Renal pelvis (tissue), 12 donors: ENCODE measurements around the gene REV1. TPM values are rescaled to one million over a fixed set of nuclear protein-coding genes. Genes with fewer than 3 reads are reported as not detected.
A peak's percentile ranks its signal among the peaks of the same experiment; 100 is the strongest.
"Not testable (repeated sequence)": the region's sequence is repeated elsewhere in the genome, so short reads cannot be mapped to it uniquely, and the experiment has no call there.

ENCODE experiments used
- DNase-seq: peaks from one replicate; pipeline ENCODE4 v3.0.0-alpha.2; 2013
- long read RNA-seq, 16 experiments: transcript quantifications; one replicate each; lab custom pipeline, GENCODE V29; 2026
- polyA plus RNA-seq, 3 donors: library from polyadenylated mRNA; unstranded; fragments of 120-200 nt; gene quantifications; one replicate each; pipeline ENCODE4 v1.2.1, GENCODE V29; 2013; ENCODE audit not compliant: insufficient read length in 3 of 3

The REV1 gene
- 10 to 100 TPM; 45.3 to 79.9 (median 64.6) TPM for polyA plus RNA-seq
- long read RNA-seq, donor 1, full-length matches to known transcripts = 4 of 4 reads
- long read RNA-seq, donor 1, partial matches to known transcripts = 0 of 4 reads
- long read RNA-seq, donor 1, other reads (novel, unspliced or antisense) = 0 of 4 reads
- long read RNA-seq, donor 2, full-length matches to known transcripts = 3 of 3 reads
- long read RNA-seq, donor 2, partial matches to known transcripts = 0 of 3 reads
- long read RNA-seq, donor 2, other reads (novel, unspliced or antisense) = 0 of 3 reads
- long read RNA-seq, donor 3, partial matches to known transcripts = 0 of 2 reads
- long read RNA-seq, donor 3, other reads (novel, unspliced or antisense) = 0 of 2 reads
- long read RNA-seq, donor 4, partial matches to known transcripts = 0 of 2 reads
- long read RNA-seq, donor 4, other reads (novel, unspliced or antisense) = 0 of 2 reads
- long read RNA-seq, donor 5 = 0 reads
- long read RNA-seq, donor 6, partial matches to known transcripts = 0 of 3 reads
- long read RNA-seq, donor 6, other reads (novel, unspliced or antisense) = 0 of 3 reads
- long read RNA-seq, donor 7, partial matches to known transcripts = 7 of 8 reads
- long read RNA-seq, donor 7, other reads (novel, unspliced or antisense) = 0 of 8 reads
- long read RNA-seq, donor 8, partial matches to known transcripts = 0 of 3 reads
- long read RNA-seq, donor 8, other reads (novel, unspliced or antisense) = 0 of 3 reads
- long read RNA-seq, donor 9, partial matches to known transcripts = 5 of 8 reads
- long read RNA-seq, donor 9, other reads (novel, unspliced or antisense) = 0 of 8 reads
- long read RNA-seq, donor 10, transcript REV1-209 (4 exons, 1,352 nt) = major isoform, 5 of 11 reads
- long read RNA-seq, donor 10, partial matches to known transcripts = 6 of 11 reads
- long read RNA-seq, donor 10, other reads (novel, unspliced or antisense) = 0 of 11 reads
- long read RNA-seq, donor 11 = 0 reads
- long read RNA-seq, donor 12, partial matches to known transcripts = 6 of 10 reads
- long read RNA-seq, donor 12, other reads (novel, unspliced or antisense) = 0 of 10 reads
- long read RNA-seq, donor 13 = 0 reads
- long read RNA-seq, donor 14 = 0 reads
- long read RNA-seq, donor 15, full-length matches to known transcripts = 5 of 5 reads
- long read RNA-seq, donor 15, partial matches to known transcripts = 0 of 5 reads
- long read RNA-seq, donor 15, other reads (novel, unspliced or antisense) = 0 of 5 reads
- long read RNA-seq, donor 16, full-length matches to known transcripts = 4 of 16 reads
- long read RNA-seq, donor 16, partial matches to known transcripts = 12 of 16 reads
- long read RNA-seq, donor 16, other reads (novel, unspliced or antisense) = 0 of 16 reads

DNA sequence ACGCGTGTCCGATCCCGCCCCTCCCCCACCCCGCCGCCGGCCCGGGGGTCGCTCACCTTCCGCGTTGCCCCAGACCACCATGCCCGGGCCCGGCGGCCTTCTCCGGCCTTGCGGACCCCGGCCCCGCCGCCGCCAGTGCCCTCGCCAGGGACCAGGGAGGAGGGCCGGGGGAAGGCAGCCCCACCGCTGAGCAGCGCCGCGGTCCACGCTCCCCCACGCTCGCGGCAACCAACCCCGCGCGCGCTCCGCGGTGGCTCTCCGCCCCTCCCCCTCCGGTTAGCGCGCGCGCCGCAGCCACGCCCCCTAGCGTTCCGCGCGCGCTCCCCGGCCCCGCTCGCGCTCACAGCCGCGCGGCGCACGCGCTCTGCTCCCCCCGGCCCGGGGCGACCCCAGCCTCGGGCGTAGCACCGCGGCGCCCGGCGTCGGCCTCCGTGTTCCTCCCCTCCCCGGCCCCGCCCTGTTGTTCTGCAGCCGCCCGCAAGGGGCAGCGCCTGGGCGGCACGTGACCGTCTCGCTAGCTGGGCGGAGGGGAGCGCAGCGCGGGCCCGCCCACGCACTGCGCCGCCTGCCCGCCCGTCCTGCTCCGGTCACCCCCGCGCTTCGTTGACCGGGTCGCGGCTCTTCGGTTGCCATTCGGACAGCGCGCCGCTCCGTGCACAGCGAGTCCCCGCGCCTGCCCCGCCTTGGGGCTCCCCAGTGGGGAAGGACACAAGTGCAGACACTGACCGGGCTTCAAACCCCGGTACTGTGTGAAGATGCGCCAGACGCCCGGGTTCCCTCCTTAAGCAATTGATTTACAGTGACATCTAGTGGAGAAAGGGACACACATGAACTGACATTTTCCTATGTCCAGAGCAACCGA, at the start of gene REV1:
REV1 (minus strand) TSS at position 257 of the 862 bp plus-strand sequence. CDS start 25,042 bp downstream, outside the sequence.
- DNase-seq = peak; percentile 96

- DNase-seq = no peak
These were observed 48.2 kb upstream of the REV1 start for GRCh38 chr2:99537910-99538485.

GRCh38 chr2:99524056-99524455, 34.2 kb upstream of the REV1 start:
- no peak for DNase-seq

DNA sequence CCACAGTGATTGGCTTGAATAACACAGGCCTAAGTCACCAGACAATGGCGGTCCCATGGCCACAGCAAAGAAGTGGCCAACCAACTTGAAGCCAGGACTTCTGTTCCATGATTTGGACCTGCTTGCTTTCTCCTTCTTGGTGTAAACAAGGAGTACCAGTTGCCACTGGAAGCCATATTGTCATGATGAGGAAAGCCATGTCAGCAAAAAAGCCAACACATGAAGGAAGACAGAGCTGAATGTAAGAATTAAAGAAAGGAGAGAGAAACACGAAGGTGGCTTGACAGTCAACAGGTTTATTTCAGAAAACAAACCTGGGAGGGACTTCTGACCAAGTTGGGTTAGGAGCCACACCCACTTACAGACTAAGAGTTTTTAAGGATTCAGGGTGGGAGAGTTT, 32.3 kb upstream of the REV1 start:
- no peak for DNase-seq

GRCh38 chr2:99520813-99521212, 31.0 kb upstream of the REV1 start:
- no peak for DNase-seq

DNA sequence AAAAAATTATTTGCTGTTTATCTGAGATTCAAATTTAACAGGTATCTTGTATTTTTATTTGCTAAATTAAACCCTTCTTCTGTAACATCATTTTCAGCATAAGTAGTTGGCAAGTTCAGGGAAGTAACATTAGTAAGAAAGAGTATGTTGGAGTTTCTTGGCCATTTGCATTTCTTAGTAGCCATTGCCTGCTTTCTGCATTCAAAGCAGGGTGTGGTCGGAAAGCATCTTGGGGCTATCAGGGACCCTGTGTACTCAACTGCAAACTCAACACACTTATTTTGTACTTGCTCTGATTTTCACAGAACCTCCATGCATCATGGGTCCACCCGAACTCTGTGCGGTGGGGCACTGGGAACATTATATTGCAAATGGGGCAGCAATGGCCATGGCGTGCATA, 30.4 kb upstream of the REV1 start:
- no peak for DNase-seq

DNA sequence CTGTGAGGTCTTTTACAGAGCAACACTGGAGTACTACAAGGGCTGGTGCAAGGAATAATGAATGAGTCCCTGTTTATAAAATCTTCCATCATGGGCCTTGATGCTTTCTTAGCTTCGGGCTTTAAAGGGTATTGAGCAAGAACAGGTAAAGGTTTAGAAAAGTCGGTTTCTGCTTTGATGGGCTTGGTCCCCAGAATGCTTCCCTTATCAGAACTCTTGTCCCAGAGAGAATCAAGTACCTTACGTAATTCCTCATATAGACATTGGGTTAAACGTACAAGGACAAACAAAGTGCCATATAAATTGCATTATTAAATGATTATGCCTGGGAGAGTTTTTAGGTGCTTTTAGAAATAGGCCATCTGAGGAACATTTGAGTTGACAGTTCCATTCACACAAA, 24.5 kb upstream of the REV1 start:
- no peak for DNase-seq

- no peak for DNase-seq
These were observed 22.4 kb upstream of the REV1 start for GRCh38 chr2:99512181-99512591.

- no peak for DNase-seq
These were observed 19.6 kb upstream of the REV1 start for GRCh38 chr2:99509387-99509786.

DNA sequence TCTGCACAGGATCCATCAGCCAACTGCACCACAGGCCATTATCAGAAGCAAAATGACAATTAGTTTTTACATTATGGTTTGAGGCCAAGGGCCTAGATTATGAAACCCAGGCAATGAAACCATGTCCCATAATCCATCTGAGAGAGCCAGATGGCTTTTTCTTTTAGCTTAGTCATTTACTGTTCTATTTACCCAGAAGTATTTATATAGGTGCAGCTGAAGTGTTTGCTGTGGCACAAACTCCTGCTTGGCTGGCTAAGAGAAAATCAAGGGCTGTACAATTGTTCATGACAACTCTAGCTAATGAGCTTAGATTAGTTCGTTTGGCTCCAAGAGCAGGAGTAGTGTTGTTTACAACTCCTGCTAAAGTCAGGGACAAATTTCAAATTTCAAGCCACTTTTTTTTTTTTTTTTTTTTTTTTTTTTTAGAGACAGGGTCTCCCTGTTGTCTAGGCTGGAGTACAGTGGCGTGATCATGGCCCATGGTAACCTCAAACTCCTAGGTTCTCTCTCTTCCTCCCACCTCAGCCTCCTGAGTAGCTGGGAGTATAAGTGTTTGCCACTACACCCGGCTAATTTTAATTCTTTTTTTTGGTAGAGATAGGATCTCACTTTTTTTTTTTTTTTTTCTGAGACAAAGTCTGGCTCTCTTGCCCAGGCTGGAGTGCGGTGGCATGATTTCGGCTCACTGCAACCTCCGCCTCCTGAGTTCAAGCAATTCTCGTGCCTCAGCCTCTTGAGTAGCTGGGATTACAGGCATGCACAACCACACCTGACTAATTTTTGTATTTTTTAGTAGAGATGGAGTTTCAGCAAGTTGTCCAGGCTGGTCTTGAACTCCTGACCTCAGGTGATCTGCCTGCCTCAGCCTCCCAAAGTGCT, 18.4 kb upstream of the REV1 start:
- DNase-seq = no peak

DNA sequence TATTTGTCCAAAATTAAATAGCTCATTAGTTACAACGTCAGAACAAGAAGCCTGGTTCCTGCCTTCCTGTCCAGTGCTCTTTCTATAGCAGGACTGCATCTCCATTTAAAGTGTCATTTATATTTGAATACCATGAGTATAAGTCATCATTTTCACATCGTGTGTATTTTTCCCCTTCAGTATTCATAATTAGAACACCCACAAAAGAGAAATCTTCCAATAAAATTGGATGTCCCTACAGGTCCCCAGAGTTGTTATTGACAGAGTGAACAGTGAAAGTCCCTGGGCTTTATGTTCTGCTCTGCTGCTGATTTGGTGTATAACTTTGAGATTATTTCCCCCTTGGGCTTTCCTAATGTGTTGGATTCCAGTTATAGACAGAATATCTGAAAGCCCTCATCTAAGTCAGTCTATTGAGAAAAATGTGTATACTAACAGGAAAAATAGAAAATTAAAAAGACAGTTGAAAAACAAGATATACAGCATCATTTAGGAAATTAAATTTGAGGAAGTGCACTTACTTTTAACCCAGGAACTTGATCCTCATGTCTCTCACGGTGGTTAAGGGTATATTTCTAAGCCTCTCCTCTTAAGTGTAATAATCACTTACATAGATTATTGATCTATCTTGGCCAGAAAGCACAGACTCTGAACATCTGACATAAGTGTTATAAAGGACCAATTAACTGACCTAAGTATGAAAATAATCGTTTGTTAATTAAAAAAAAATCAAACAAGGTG, 15.2 kb upstream of the REV1 start:
- no peak for DNase-seq

GRCh38 chr2:99503662-99504416, 14.0 kb upstream of the REV1 start:
- not testable (repeated sequence) for DNase-seq

GRCh38 chr2:99496021-99496420, 6.2 kb upstream of the REV1 start:
- DNase-seq = no peak

DNA sequence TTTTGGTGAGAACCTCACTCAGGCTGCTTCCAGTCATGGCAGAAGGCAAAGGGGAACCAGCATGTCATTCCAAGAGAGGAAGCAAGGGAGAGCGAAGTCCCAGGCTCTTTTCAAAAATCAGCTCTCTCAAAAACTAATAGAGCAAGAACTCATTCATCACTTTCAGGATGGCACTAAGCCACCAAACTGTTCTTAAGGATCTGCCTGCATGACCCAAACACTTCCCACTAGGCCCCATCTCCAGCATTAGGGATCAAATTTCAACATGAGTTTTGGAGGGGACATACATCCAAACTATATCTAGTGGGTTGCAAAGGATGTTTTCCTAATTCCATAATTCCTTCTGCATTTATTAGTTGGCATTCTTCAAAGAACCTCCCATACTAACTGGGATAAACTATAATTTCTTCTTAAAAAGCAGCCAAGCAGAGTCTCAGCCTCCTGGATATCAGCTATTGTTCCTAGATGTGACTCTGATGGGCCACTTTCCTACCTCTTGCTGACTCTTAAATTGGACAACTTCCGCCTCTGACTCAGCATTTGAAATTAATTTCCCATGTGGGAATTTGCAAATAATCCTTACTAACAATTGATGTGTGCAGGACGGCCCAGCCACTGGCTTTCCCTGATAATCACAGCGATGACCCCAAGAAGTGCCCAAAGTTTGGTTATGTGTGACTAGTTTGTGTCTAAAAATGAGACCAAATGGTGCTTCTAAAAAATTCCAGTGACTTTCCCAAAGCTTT, 5.5 kb upstream of the REV1 start:
- DNase-seq = no peak

DNA sequence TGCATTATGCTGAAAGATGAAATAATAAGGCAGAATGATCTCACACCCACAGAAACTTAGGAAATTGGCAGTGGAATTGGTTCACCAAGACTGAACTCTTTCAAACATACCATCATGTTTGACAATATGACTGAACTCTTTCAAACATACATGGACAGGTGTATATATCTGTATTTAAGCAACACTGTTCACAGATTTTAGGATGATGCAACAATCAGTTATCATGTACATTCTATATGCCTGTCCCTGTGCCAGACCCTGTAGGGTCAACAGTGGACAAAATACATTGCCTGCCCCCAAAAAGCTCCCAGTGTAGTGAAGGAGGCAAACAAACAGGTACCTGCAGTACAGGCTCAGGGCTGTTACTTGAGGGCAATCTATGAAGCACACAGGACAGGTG, 2.9 kb upstream of the REV1 start:
- no peak for DNase-seq

DNA sequence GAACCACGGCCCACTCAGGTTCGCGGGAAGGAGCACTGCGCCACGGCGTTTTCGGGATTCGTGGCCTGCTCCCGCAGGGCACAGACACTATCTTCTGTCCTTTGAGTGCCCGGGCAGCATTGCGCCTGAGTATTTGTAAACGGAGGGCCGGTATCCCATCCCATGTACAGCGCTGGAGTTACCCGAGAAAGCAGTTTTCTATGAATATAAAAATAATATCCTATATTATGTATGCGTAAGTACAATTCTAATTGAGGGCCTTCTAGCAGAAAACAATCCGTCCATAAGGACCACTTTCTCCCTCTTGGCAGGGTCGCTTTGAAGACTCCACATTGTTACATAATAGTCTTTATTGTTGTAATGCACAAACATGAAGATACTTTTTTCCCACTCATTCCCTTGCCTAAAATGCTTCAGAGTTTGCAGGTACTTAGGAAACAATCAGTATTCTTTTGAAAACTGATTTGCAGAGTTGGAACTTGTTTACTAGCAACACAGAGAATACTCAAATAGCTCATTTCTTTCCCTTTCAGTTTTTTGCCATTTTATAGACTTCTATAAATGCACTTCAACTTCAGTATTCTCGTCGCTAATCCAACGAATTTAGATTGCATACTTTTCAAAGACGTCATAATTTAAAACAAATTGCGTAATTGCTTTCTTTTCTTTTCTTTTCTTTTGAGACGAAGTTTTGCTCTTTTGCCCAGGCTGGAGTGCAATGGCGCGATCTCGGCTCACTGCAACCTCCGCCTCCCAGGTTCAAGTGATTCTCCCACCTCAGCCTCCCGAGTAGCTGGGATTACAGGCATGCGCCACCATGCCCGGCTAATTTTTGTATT, 1.0 kb upstream of the REV1 start:
- no peak for DNase-seq
